Activated CD4-positive, alpha-beta T cell treated with anti-CD3 and anti-CD28 coated beads for 36 hours (primary cell): ENCODE results near the gene MPC1. TPM values are rescaled to one million over a fixed set of nuclear protein-coding genes. Genes with fewer than 3 reads are reported as not detected.
"Not testable (repeated sequence)": the region's sequence is repeated elsewhere in the genome, so short reads cannot be mapped to it uniquely, and the experiment has no call there.

Experiments used
- ATAC-seq: fragments of 200-7000 bp; cut with Tn5 transposase; one replicate; pipeline ENCODE4 v1.10.0; 2021; ENCODE audit warnings: mild to moderate bottlenecking, moderate library complexity
- CTCF ChIA-PET: fragments of 350-600 bp; sonication (Branson Sonifier 250); formaldehyde crosslinking; loops from one replicate; lab custom pipeline; 2021; ENCODE audit warnings: antibody characterized with exemption; lab: Charles Lee
- POLR2A ChIA-PET: fragments of 350-600 bp; sonication (Branson Sonifier 250); formaldehyde crosslinking; loops from one replicate; lab custom pipeline; 2021; ENCODE audit warnings: antibody characterized with exemption, inconsistent platforms; lab: Charles Lee
- DNase-seq: peaks from one replicate; pipeline ENCODE4 v3.0.0-alpha.2; 2020
- H3K27ac Mint-ChIP-seq: one replicate; pipeline ENCODE4 v1.8.0; 2021; ENCODE audit warnings: mixed read lengths
- H3K27me3 Mint-ChIP-seq: one replicate; pipeline ENCODE4 v1.8.0; 2021; ENCODE audit warnings: mixed read lengths
- H3K36me3 Mint-ChIP-seq: one replicate; pipeline ENCODE4 v1.8.0; 2021; ENCODE audit warnings: low read depth, mixed read lengths
- H3K4me1 Mint-ChIP-seq: one replicate; pipeline ENCODE4 v1.8.0; 2021; ENCODE audit warnings: mixed read lengths
- H3K4me3 Mint-ChIP-seq: one replicate; pipeline ENCODE4 v1.8.0; 2021; ENCODE audit warnings: mild to moderate bottlenecking, moderate library complexity, mixed read lengths
- H3K9me3 Mint-ChIP-seq: one replicate; pipeline ENCODE4 v1.8.0; 2021; ENCODE audit warnings: low read depth, mixed read lengths
- intact Hi-C, 2 experiments: fragments of 100-400 bp; cut with DNase I in 1 of 2; cut with micrococcal nuclease in 1 of 2; formaldehyde crosslinking; loops; one replicate each; pipeline versions ENCODE4 v1.14.2 to v1.15.1; 2022 to 2024; cut with DNase I, micrococcal nuclease
- total RNA-seq, 2 experiments: library from RNA; stranded (reverse); gene quantifications; one replicate each; pipeline ENCODE4 v1.2.3, GENCODE V29; 2021

Gene MPC1
- total RNA-seq, 2 experiments from 2014 or later: 17.7 to 20.5 TPM

DNA sequence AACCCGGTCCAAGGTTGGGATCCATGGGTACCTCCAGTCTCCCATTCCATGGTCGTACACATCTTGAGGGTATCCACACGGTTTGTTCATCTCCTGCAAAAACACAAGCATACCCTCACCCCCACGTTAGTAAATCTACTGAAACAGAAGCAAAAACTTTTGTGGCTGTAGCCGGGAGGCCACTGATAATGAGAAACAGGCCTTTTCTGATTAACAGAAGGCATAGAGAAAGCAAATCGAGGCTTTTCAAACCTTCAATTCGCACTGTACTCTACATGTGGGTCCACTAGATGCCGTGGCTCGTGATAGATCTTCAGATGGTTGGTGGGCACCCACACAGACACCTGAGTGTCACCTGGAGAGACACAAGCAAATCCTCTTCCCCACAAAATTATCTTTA is 37.1 kb downstream of the MPC1 start:
- H3K36me3 Mint-ChIP-seq, intact Hi-C loops, CTCF ChIA-PET, H3K9me3 Mint-ChIP-seq, POLR2A ChIA-PET, H3K27me3 Mint-ChIP-seq, DNase-seq, H3K27ac Mint-ChIP-seq, ATAC-seq, H3K4me3 Mint-ChIP-seq: not testable (repeated sequence)
- H3K4me1 Mint-ChIP-seq: peaks cover 20% of the 10 kb centered on the region

DNA sequence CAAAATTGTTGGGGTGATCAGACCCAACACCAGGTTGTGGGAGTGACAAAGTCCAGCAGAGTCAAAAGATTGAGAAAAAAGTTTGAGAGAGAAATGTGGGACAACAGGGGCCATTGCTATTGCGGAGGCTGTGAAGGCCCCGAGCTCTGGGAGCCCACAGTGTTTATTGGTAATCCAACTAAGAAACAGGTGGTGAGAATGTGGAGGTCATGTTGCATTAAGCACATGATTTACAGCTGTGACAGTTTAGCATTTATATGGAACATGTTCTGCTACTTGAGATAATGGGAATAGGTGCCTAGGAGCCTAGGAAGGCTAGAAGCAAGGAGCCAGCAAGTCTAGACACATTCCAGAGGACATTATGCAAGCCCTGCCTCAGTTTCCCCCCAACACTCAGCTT is 37.8 kb downstream of the MPC1 start:
- CTCF ChIA-PET: interaction anchor here (0.6 kb wide), 1 partner anchor 18 kb away, joined by 3 read pairs; no protein-coding TSS in a partner anchor
- DNase-seq, H3K27ac Mint-ChIP-seq, H3K4me3 Mint-ChIP-seq, H3K9me3 Mint-ChIP-seq, H3K36me3 Mint-ChIP-seq, H3K27me3 Mint-ChIP-seq, POLR2A ChIA-PET, ATAC-seq: not testable (repeated sequence)
- intact Hi-C loops: loop anchor here in 1 of 2 experiments (5.0 kb wide), 1 partner anchor 607 kb away; no protein-coding TSS in a partner anchor
- H3K4me1 Mint-ChIP-seq: peaks cover 20% of the 10 kb centered on the region

GRCh38 chr6:166344240-166344639 is 38.5 kb downstream of the MPC1 start:
- intact Hi-C loops: loop anchor here in 1 of 2 experiments (5.0 kb wide), 1 partner anchor 608 kb away; no protein-coding TSS in a partner anchor
- no peak overlapping the region for H3K4me3 Mint-ChIP-seq
- no peak for DNase-seq
- H3K9me3 Mint-ChIP-seq: peaks cover 3% of the 10 kb centered on the region
- ATAC-seq: no peak
- H3K36me3 Mint-ChIP-seq: peaks cover 2% of the 10 kb centered on the region
- ChIA-PET CTCF (interaction anchor here (0.6 kb wide), 1 partner anchor 17 kb away, joined by 3 read pairs; no protein-coding TSS in a partner anchor), POLR2A (interaction anchor here (0.5 kb wide), 1 partner anchor 123 kb away, joined by 7 read pairs; no protein-coding TSS in a partner anchor)
- H3K27ac Mint-ChIP-seq: no peak overlapping the region
- H3K27me3 Mint-ChIP-seq: no peaks in the 10 kb centered on the region
- peaks cover 20% of the 10 kb centered on the region for H3K4me1 Mint-ChIP-seq

DNA sequence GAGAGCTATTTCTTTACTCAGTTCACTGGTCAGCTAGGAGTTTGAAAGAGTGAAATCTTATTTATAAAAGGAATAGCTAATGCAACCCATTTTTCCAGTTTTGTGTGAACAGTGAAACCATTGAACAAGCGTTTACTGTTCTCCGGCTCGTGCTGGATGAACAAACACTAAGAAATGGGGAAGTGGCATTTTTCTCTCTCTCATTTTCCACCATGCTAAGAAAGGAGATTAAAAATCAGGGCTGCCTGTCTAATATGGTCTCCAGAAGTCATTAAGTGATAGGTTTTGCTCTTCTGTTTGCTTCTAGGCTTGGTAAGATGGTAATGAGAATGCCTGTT is 39.6 kb downstream of the MPC1 start:
- intact Hi-C loops: loop anchor here in 1 of 2 experiments (2.0 to 5.0 kb wide), 2 partner anchors 30 to 609 kb away; no protein-coding TSS in a partner anchor
- no peak for DNase-seq
- POLR2A ChIA-PET: interaction anchor here (1.0 kb wide), 1 partner anchor 9 kb away, joined by 4 read pairs; no protein-coding TSS in a partner anchor

DNA sequence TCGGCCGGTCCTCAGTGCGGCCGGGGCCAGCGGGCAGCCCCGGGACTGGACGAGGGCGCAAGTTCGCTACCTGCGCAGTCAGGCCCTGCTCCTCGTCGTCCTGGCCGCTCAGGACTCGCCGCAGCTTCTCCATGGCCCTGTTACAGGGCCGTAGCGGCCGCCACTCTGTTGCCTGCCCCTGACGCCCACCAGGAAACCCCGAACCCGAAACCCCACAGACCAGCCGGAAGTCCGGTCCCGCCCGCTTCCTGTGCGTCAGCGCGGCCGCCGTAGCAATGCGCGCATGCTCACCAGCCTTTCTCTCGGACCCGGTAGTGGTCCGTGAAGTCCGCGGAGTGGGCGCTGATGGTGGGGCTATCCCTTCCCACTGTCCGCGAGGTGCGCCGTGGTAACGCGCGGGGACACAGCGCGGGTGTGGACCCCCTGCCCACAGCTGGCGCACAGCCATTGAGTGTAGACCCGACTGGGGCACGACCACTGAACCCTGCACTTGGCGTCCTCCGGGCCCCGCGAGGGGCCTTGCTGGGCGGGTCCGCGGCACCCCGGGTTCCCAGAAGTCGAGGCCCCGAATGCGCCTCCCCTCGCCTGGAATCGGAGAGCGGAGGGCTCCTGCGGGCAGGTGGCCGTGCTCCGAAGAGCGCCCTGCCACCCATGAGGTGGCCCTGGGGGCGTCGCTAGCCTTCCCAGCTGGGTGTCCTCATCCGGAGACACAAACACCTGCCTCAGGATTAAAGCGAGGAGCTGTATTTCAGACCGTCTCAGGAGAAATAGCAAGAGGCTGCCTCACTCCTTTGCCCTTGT is 40.2 kb downstream of the MPC1 start, which contains the start of gene SFT2D1:
Gene SFT2D1, minus strand, starts transcription at position 197 of the 801 bp plus-strand sequence. Its CDS starts 64 bp downstream, at position 133.
- Mint-ChIP-seq H3K4me1 (peaks cover 14% of the 10 kb centered on the region), H3K9me3 (no peaks in the 10 kb centered on the region), H3K4me3 (peak within 1 kb of the TSS; percentile 81), H3K27ac (peak within 1 kb of the TSS; percentile 80), H3K27me3 (no peaks in the 10 kb centered on the region), H3K36me3 (peaks cover 6% of the 10 kb centered on the region)
- POLR2A ChIA-PET: interaction anchor here (0.7 to 1.0 kb wide), 2 partner anchors 9 to 146 kb away, joined by 4 to 11 read pairs; no protein-coding TSS in a partner anchor
- DNase-seq: peak; percentile 80
- peak; percentile 75 for ATAC-seq
- CTCF ChIA-PET: interaction anchor here (1.3 kb wide), 1 partner anchor 39 kb away, joined by 6 read pairs; no protein-coding TSS in a partner anchor
- intact Hi-C loops: loop anchor here (1.0 to 5.0 kb wide), 4 partner anchors 30 to 610 kb away; partner anchors contain the start of gene RPS6KA2 (in 1 of the 2)

More for the DNA sequence above, 39.6 kb downstream of the MPC1 start:
- peak overlapping the region; percentile 45 for H3K27ac Mint-ChIP-seq
- H3K9me3 Mint-ChIP-seq: no peaks in the 10 kb centered on the region
- no peaks in the 10 kb centered on the region for H3K27me3 Mint-ChIP-seq
- no peak for ATAC-seq
- peaks cover 2% of the 10 kb centered on the region for H3K36me3 Mint-ChIP-seq
- CTCF ChIA-PET: no interaction called here
- peaks cover 14% of the 10 kb centered on the region for H3K4me1 Mint-ChIP-seq
- H3K4me3 Mint-ChIP-seq: peak overlapping the region; percentile 81

- DNase-seq: peak; percentile 32
- intact Hi-C loops: loop anchor here (1.0 to 5.0 kb wide), 4 partner anchors 29 to 610 kb away; partner anchors contain the start of gene RPS6KA2 (in 1 of the 2)
- ATAC-seq: peak; percentile 31
- ChIA-PET POLR2A (interaction anchor here (0.7 kb wide), 2 partner anchors 86 to 147 kb away, joined by 4 to 11 read pairs; no protein-coding TSS in a partner anchor), CTCF (interaction anchor here (1.3 kb wide), 1 partner anchor 39 kb away, joined by 6 read pairs; no protein-coding TSS in a partner anchor)
- peaks cover 12% of the 10 kb centered on the region for H3K36me3 Mint-ChIP-seq
- peak overlapping the region; percentile 81 for H3K4me3 Mint-ChIP-seq
- H3K9me3 Mint-ChIP-seq: no peaks in the 10 kb centered on the region
- peak overlapping the region; percentile 80 for H3K27ac Mint-ChIP-seq
- H3K4me1 Mint-ChIP-seq: peaks cover 15% of the 10 kb centered on the region
- no peaks in the 10 kb centered on the region for H3K27me3 Mint-ChIP-seq
Observed at GRCh38 chr6:166341977-166342348, 40.8 kb downstream of the MPC1 start.

DNA sequence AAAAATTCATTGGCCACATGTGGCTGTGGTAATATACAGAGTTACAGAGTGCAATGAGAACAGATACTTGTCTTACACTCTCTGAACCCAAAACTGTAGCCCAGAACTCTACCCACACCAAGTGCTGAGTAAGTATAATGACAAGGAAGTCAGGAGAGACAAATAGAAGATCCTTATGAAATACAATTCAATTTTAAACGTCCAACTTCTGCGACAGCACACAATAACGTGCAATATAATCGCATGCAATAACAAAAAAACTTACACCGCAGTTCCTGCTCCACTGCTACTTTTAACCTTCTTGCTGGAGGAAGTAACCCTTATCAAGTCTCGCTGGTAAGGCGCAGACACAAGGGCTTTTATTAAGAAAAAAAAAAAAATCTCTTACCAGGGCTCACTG is 41.3 kb downstream of the MPC1 start:
- DNase-seq: no peak
- CTCF ChIA-PET: interaction anchor here (1.3 kb wide), 1 partner anchor 40 kb away, joined by 6 read pairs; no protein-coding TSS in a partner anchor
- Mint-ChIP-seq H3K9me3 (no peaks in the 10 kb centered on the region), H3K27ac (peak overlapping the region; percentile 80), H3K4me3 (peak overlapping the region; percentile 81), H3K36me3 (peaks cover 16% of the 10 kb centered on the region), H3K27me3 (no peaks in the 10 kb centered on the region), H3K4me1 (peaks cover 18% of the 10 kb centered on the region)
- intact Hi-C loops: loop anchor here in 1 of 2 experiments (5.0 kb wide), 1 partner anchor 611 kb away; no protein-coding TSS in a partner anchor
- ATAC-seq: peak; percentile 40
- POLR2A ChIA-PET: interaction anchor here (0.7 kb wide), 2 partner anchors 86 to 147 kb away, joined by 4 to 11 read pairs; no protein-coding TSS in a partner anchor

GRCh38 chr6:166338854-166339253 is 43.9 kb downstream of the MPC1 start:
- intact Hi-C loops: no loop called here
- no peak for ATAC-seq

GRCh38 chr6:166336847-166337246 is 45.9 kb downstream of the MPC1 start:
- H3K36me3 Mint-ChIP-seq: peaks cover 43% of the 10 kb centered on the region
- H3K4me3 Mint-ChIP-seq: no peak overlapping the region
- no peaks in the 10 kb centered on the region for H3K9me3 Mint-ChIP-seq
- intact Hi-C loops: no loop called here
- no peak for DNase-seq
- H3K27ac Mint-ChIP-seq: no peak overlapping the region
- no peak for ATAC-seq
- H3K4me1 Mint-ChIP-seq: peaks cover 57% of the 10 kb centered on the region
- no peaks in the 10 kb centered on the region for H3K27me3 Mint-ChIP-seq
- CTCF ChIA-PET: interaction anchor here (2.3 kb wide), 1 partner anchor 44 kb away, joined by 11 read pairs; no protein-coding TSS in a partner anchor
- POLR2A ChIA-PET: no interaction called here

More at GRCh38 chr6:166338854-166339253, 43.9 kb downstream of the MPC1 start:
- Mint-ChIP-seq H3K4me3 (no peak overlapping the region), H3K27ac (no peak overlapping the region), H3K4me1 (peaks cover 41% of the 10 kb centered on the region), H3K27me3 (no peaks in the 10 kb centered on the region), H3K36me3 (peaks cover 33% of the 10 kb centered on the region), H3K9me3 (no peaks in the 10 kb centered on the region)
- no peak for DNase-seq
- POLR2A ChIA-PET: no interaction called here
- CTCF ChIA-PET: no interaction called here

GRCh38 chr6:166335378-166336302 is 47.1 kb downstream of the MPC1 start:
- Mint-ChIP-seq H3K36me3 (peaks cover 43% of the 10 kb centered on the region), H3K9me3 (no peaks in the 10 kb centered on the region), H3K27ac (peak overlapping the region; percentile 15), H3K4me1 (peaks cover 55% of the 10 kb centered on the region), H3K4me3 (no peak overlapping the region), H3K27me3 (no peaks in the 10 kb centered on the region)
- CTCF ChIA-PET: interaction anchor here (2.3 kb wide), 1 partner anchor 45 kb away, joined by 11 read pairs; no protein-coding TSS in a partner anchor
- POLR2A ChIA-PET: no interaction called here
- DNase-seq (no peak), ATAC-seq (no peak)
- intact Hi-C loops: no loop called here
